Lower leg skin (tissue), 4 donors: ENCODE data around the gene FASTKD2. TPM values are rescaled to one million over a fixed set of nuclear protein-coding genes. Genes with fewer than 3 reads are reported as not detected.

Experiments used
- DNase-seq, 2 donors: peaks; one replicate each; pipeline ENCODE4 v3.0.0-alpha.2; 2019; ENCODE audit warnings: low spot score in 2 of 2
- H3K4me3 ChIP-seq: fragments of 200-600 bp; sonication (generic); 2 replicates; pipeline ENCODE4 v1.5.1; 2017; ENCODE audit warnings: mild to moderate bottlenecking, low read depth; ENCODE audit not compliant: poor library complexity, severe bottlenecking
- POLR2A ChIP-seq, 2 donors: fragments of 450-650 bp; IDR thresholded peaks; one replicate each; pipeline ENCODE4 v1.6.1; 2016 to 2017; ENCODE audit warnings: antibody characterized with exemption in 2 of 2, mild to moderate bottlenecking in 1 of 2, moderate library complexity in 1 of 2
- WGBS, 2 donors: methylation state at CpG; one replicate each; pipeline ENCODE4 v1.1.5; 2018; 5-methylcytosine and 5-hydroxymethylcytosine counted together
- intact Hi-C: fragments of 100-400 bp; cut with DNase I; formaldehyde crosslinking; loops from one replicate; pipeline ENCODE4 v1.15.0; 2023; ENCODE audit warnings: low total_unique reads
- total RNA-seq, 4 donors: library from RNA; depleted of rRNA; stranded (reverse); fragments of >200 nt; gene quantifications; one replicate each; pipeline ENCODE4 v1.1.0, GENCODE V29; 2016
- TF ChIP-seq, protein P1 (sequence below), 3 donors: fragments of 450-650 bp; IDR thresholded peaks; one replicate each; pipeline ENCODE4 v1.5.1; 2016; ENCODE audit warnings: antibody characterized with exemption in 3 of 3, mild to moderate bottlenecking in 3 of 3, moderate library complexity in 2 of 3

FASTKD2 gene
- total RNA-seq, 4 donors from 2014 or later = 21.4 to 25.4 (median 23.8) TPM

DNA sequence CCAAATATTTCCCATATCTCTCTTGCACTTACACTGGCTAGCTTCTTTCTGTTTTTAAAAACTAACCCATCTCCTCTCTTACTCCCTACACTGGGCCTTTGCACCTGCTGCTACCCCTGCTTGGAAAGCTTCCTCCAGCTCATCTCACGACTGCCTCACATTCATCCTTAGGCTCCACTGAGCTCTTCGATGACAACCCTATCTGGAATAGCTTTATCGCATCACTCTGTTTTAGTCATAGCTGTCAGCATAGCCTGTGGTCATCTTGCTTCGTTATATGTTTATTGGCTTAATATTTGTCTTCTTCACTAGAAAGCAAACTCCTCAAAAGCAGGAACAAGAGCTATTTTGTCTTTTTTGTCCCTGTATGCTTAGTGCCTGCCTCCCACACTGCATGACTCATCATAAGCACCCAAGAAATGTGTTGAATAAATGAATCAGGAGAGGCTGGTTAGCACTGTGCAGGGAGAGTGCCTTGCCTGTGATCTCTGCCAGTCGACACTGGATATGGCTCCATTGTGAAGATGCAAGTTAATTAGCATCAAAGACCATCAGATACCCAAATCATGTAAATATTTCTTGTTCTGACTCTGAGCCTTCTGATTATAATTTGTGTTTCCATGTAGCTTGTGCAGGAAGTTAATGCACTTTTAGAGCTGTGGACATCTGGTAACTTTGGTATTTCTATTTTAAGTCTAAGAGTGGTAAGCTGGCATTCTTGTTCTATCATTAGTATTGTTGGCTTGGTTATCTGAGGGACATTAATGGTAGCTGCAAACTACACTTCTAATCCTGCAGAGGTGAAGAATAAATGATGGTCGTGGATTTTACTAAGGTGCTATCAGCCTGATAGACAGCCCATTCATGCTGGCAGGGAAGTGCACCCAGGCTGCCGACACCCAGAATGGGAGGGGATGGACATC, 36.9 kb upstream of the FASTKD2 start:
- no peak overlapping the region for H3K4me3 ChIP-seq
- DNase-seq = no peak
- no peak for TF ChIP-seq POLR2A (IDR thresholded peaks at IDR 0.05)
- TF ChIP-seq, protein P1, sequence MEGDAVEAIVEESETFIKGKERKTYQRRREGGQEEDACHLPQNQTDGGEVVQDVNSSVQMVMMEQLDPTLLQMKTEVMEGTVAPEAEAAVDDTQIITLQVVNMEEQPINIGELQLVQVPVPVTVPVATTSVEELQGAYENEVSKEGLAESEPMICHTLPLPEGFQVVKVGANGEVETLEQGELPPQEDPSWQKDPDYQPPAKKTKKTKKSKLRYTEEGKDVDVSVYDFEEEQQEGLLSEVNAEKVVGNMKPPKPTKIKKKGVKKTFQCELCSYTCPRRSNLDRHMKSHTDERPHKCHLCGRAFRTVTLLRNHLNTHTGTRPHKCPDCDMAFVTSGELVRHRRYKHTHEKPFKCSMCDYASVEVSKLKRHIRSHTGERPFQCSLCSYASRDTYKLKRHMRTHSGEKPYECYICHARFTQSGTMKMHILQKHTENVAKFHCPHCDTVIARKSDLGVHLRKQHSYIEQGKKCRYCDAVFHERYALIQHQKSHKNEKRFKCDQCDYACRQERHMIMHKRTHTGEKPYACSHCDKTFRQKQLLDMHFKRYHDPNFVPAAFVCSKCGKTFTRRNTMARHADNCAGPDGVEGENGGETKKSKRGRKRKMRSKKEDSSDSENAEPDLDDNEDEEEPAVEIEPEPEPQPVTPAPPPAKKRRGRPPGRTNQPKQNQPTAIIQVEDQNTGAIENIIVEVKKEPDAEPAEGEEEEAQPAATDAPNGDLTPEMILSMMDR (IDR thresholded peaks at IDR 0.05) = no peak
- 78 to 79% methylated on average over 7 of the region's 7 CpGs for WGBS, 2 donors
- intact Hi-C loops = no loop called here

DNA sequence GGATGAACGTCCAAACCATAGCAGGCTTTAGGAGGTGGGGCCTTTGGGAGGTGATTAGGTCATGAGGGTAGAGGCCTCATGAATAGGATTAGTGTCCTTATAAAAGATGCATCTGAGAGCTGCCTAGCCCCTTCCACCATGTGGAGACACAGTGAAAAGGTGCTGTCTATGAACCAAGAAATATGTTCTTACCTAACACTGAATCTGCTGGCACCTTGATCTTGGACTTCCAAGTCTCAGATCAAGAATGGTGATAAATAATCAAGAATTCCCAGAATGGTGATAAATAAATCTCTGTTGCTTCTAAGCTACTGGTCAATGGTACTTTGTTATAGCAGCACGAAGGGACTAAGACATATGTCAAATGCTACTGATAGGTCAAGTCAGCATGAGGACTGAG, 32.1 kb upstream of the FASTKD2 start:
- TF ChIP-seq, protein P1 (IDR thresholded peaks at IDR 0.05) = no peak
- TF ChIP-seq POLR2A (IDR thresholded peaks at IDR 0.05) = no peak
- intact Hi-C loops = no loop called here
- no peak overlapping the region for H3K4me3 ChIP-seq
- WGBS, 2 donors = 74 to 78% methylated on average over 2 of the region's 2 CpGs
- no peak for DNase-seq

DNA sequence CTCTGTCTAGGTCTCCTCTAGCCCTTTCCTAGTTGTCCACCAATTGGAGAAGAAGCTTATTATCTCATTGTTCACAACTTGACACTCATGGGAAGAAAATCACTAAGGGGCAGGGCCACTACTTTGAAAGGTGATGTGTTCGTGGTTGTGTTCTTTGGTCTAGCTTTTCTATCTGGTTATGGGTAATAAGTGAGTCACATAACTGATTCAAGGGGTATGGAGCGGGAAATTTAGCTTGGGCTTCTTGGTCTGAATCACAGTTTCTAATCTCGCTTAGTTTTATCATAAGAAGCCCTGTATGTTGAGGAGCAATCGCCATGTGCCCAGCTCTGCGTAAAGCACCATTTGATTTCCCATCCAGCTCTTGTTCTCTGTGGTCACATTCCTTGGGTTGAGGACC, 28.5 kb upstream of the FASTKD2 start:
- no peak overlapping the region for H3K4me3 ChIP-seq
- 88 to 92% methylated on average over 5 of the region's 5 CpGs for WGBS, 2 donors
- TF ChIP-seq, protein P1 (IDR thresholded peaks at IDR 0.05) = no peak
- no peak for TF ChIP-seq POLR2A (IDR thresholded peaks at IDR 0.05)
- intact Hi-C loops = no loop called here
- no peak for DNase-seq

DNA sequence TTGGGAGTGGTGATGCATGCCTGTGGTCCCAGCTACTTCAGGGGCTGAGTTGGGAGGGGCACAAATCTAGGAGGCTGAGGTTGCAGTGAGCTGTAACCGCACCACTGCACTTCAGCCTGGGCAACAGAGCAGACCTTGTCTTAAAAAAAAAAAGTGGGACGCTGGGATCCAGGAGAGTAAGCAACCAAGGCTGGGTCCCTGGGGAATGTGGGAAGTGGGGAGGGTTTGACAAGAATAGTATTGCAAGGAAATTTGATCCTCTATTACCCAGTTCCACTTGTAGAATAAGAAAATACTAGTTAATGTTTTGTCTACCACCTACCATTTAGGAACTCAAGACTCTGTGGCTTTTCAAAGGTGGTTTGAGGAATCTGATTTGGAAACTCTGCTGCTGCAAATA, 26.1 kb upstream of the FASTKD2 start:
- no peak for DNase-seq
- WGBS, 2 donors = 61 to 83% methylated on average over 2 of the region's 2 CpGs
- no peak overlapping the region for H3K4me3 ChIP-seq
- intact Hi-C loops = no loop called here
- no peak for TF ChIP-seq POLR2A (IDR thresholded peaks at IDR 0.05)
- TF ChIP-seq, protein P1 (IDR thresholded peaks at IDR 0.05) = no peak

DNA sequence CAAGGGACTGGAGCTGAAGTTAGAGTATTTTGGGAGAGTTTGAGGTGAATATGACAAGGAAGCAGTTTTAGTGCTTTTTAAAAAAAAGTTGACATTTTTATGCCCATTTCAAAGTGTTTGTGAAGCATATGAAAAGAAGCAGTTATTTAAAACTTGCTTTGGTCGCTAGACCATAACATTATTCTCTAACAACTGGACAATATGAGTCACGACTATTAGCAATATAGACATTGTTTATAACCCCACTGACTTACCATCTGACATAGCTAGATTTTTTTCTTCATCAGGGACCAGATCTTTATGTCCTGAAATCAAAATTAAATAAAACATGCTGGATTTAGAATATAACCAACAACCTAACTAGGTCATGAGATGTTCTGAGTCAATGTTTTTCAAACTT, 24.6 kb upstream of the FASTKD2 start:
- intact Hi-C loops = no loop called here
- H3K4me3 ChIP-seq = no peak overlapping the region
- 41 to 65% methylated on average over 2 of the region's 2 CpGs for WGBS, 2 donors
- DNase-seq = no peak
- TF ChIP-seq, protein P1 (IDR thresholded peaks at IDR 0.05) = no peak
- no peak for TF ChIP-seq POLR2A (IDR thresholded peaks at IDR 0.05)
